ENCODE measurements around the gene CTIF.

CTIF gene

DNA sequence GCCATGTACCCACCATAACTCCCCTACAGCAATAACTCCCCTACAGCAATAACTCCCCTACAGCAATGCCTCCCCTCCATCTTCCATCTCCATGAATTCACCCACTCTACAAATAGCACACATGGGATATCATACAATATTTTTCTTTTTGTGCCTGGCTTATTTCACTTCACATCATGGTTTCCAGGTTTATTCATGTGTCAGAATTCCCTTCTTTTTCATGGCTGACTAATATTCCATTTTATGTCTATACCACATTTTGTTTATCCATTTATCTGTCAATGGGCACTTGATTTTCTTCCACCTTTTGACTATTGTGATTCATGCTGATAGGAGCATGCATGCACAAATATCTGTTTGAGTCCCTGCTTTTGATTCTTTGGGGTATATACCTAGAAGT is 233.6 kb downstream of the CTIF start:
- no peak for DNase-seq (ENCODE audit: low spot score)
- TF ChIP-seq, protein P1, sequence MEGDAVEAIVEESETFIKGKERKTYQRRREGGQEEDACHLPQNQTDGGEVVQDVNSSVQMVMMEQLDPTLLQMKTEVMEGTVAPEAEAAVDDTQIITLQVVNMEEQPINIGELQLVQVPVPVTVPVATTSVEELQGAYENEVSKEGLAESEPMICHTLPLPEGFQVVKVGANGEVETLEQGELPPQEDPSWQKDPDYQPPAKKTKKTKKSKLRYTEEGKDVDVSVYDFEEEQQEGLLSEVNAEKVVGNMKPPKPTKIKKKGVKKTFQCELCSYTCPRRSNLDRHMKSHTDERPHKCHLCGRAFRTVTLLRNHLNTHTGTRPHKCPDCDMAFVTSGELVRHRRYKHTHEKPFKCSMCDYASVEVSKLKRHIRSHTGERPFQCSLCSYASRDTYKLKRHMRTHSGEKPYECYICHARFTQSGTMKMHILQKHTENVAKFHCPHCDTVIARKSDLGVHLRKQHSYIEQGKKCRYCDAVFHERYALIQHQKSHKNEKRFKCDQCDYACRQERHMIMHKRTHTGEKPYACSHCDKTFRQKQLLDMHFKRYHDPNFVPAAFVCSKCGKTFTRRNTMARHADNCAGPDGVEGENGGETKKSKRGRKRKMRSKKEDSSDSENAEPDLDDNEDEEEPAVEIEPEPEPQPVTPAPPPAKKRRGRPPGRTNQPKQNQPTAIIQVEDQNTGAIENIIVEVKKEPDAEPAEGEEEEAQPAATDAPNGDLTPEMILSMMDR (IDR thresholded peaks at IDR 0.05; ENCODE audit: poor library complexity, severe bottlenecking) = no peak
- H3K9me3 ChIP-seq (ENCODE audit: severe bottlenecking) = no peaks in the 10 kb centered on the region
- no peak overlapping the region for H3K27ac ChIP-seq (ENCODE audit: poor library complexity, severe bottlenecking)
- H3K4me3 ChIP-seq (ENCODE audit: severe bottlenecking) = no peak overlapping the region
- H3K4me1 ChIP-seq (ENCODE audit: insufficient read depth, poor library complexity, severe bottlenecking) = no peaks in the 10 kb centered on the region
- no peak for ATAC-seq (ENCODE audit: low read depth)
- H3K36me3 ChIP-seq (ENCODE audit: low read depth) = no peaks in the 10 kb centered on the region
- no peaks in the 10 kb centered on the region for H3K27me3 ChIP-seq (ENCODE audit: insufficient read depth, poor library complexity, severe bottlenecking)

- no peaks in the 10 kb centered on the region for H3K4me1 ChIP-seq (ENCODE audit: insufficient read depth, poor library complexity, severe bottlenecking)
- TF ChIP-seq, protein P1 (IDR thresholded peaks at IDR 0.05; ENCODE audit: poor library complexity, severe bottlenecking) = no peak
- no peak overlapping the region for H3K27ac ChIP-seq (ENCODE audit: poor library complexity, severe bottlenecking)
- no peaks in the 10 kb centered on the region for H3K9me3 ChIP-seq (ENCODE audit: severe bottlenecking)
- ATAC-seq (ENCODE audit: low read depth) (no peak), DNase-seq (ENCODE audit: low spot score) (no peak)
- no peaks in the 10 kb centered on the region for H3K27me3 ChIP-seq (ENCODE audit: insufficient read depth, poor library complexity, severe bottlenecking)
- no peaks in the 10 kb centered on the region for H3K36me3 ChIP-seq (ENCODE audit: low read depth)
- H3K4me3 ChIP-seq (ENCODE audit: severe bottlenecking) = no peak overlapping the region
Observed at GRCh38 chr18:48773821-48774220, 235.0 kb downstream of the CTIF start.

- DNase-seq (ENCODE audit: low spot score) (no peak), ATAC-seq (ENCODE audit: low read depth) (no peak)
- Histone ChIP-seq H3K4me3 (ENCODE audit: severe bottlenecking) (no peak overlapping the region), H3K4me1 (ENCODE audit: insufficient read depth, poor library complexity, severe bottlenecking) (no peaks in the 10 kb centered on the region), H3K27ac (ENCODE audit: poor library complexity, severe bottlenecking) (no peak overlapping the region), H3K9me3 (ENCODE audit: severe bottlenecking) (no peaks in the 10 kb centered on the region), H3K27me3 (ENCODE audit: insufficient read depth, poor library complexity, severe bottlenecking) (no peaks in the 10 kb centered on the region), H3K36me3 (ENCODE audit: low read depth) (no peaks in the 10 kb centered on the region)
- TF ChIP-seq, protein P1 (IDR thresholded peaks at IDR 0.05; ENCODE audit: poor library complexity, severe bottlenecking) = no peak
Observed at GRCh38 chr18:48774941-48775340, 236.1 kb downstream of the CTIF start.

DNA sequence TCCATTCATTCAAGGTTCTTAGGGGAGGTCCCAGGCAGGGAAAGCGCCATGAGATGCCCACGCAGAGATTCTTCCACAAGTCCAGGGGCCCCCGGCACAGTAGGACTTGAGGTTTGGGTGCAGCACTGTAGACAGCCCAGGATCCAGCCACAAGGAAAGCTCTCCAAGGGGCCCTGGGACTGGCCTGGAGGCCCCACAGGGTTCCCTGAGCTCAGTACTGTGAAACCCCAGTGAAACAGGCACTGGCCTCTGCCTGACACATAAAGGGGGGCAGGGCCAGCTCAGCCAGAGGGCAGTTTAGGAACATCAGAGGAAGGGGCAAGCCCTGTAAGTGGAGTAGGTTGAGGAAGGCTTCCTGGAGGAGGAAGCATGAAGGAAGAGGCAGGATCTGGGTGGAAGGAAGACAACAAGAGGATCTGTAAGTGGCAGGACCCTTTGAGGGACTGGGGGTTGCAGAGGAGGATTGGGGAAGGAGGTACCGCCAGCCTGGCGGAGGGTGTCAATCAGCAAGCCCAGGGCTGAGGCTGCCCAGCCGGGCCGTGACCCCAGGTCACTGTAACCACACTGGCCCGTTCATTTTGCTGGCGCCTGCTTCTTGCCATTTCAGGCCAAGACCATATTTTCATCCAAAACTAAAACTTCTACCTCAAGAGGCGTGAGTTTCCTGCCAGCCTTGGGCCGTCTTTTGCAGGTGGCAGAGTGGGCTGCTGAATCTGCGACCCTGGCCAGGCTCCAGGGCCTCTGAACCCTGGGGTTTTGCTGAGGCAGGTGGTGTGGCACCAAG is 236.7 kb downstream of the CTIF start:
- Histone ChIP-seq H3K4me1 (ENCODE audit: insufficient read depth, poor library complexity, severe bottlenecking) (no peaks in the 10 kb centered on the region), H3K4me3 (ENCODE audit: severe bottlenecking) (no peak overlapping the region), H3K27me3 (ENCODE audit: insufficient read depth, poor library complexity, severe bottlenecking) (no peaks in the 10 kb centered on the region), H3K36me3 (ENCODE audit: low read depth) (no peaks in the 10 kb centered on the region), H3K9me3 (ENCODE audit: severe bottlenecking) (no peaks in the 10 kb centered on the region), H3K27ac (ENCODE audit: poor library complexity, severe bottlenecking) (no peak overlapping the region)
- DNase-seq (ENCODE audit: low spot score) = no peak
- no peak for ATAC-seq (ENCODE audit: low read depth)
- TF ChIP-seq, protein P1 (IDR thresholded peaks at IDR 0.05; ENCODE audit: poor library complexity, severe bottlenecking) = no peak

GRCh38 chr18:48776156-48776555 is 237.3 kb downstream of the CTIF start:
- TF ChIP-seq, protein P1 (IDR thresholded peaks at IDR 0.05; ENCODE audit: poor library complexity, severe bottlenecking) = no peak
- H3K27me3 ChIP-seq (ENCODE audit: insufficient read depth, poor library complexity, severe bottlenecking) = no peaks in the 10 kb centered on the region
- H3K27ac ChIP-seq (ENCODE audit: poor library complexity, severe bottlenecking) = no peak overlapping the region
- no peak overlapping the region for H3K4me3 ChIP-seq (ENCODE audit: severe bottlenecking)
- no peaks in the 10 kb centered on the region for H3K4me1 ChIP-seq (ENCODE audit: insufficient read depth, poor library complexity, severe bottlenecking)
- ATAC-seq (ENCODE audit: low read depth) (no peak), DNase-seq (ENCODE audit: low spot score) (no peak)
- no peaks in the 10 kb centered on the region for H3K36me3 ChIP-seq (ENCODE audit: low read depth)
- no peaks in the 10 kb centered on the region for H3K9me3 ChIP-seq (ENCODE audit: severe bottlenecking)
